OCI-LY7 (cell line): ENCODE data around the gene SPNS2. TPM values are rescaled to one million over a fixed set of nuclear protein-coding genes. Genes with fewer than 3 reads are reported as not detected.

Experiments
- BruUV-seq: library from RNA; stranded (reverse); fragments of 400-500 nt; replicated peaks from 2 replicates; lab custom pipeline; 2021; lab: Mats Ljungman, UMichigan
- CTCF ChIA-PET: fragments of 300-600 bp; sonication (Branson Sonifier 250); formaldehyde crosslinking; loops from one replicate; lab custom pipeline; 2022; ENCODE audit warnings: antibody characterized with exemption; ENCODE audit not compliant: unreplicated experiment; lab: Charles Lee
- POLR2A ChIA-PET: fragments of 300-600 bp; sonication (Branson Sonifier 250); formaldehyde crosslinking; loops from one replicate; lab custom pipeline; 2022; ENCODE audit warnings: antibody characterized with exemption; lab: Charles Lee
- DNase-seq: peaks from one replicate; pipeline ENCODE4 v3.0.0-alpha.2; 2015; ENCODE audit warnings: low spot score
- H2AFZ ChIP-seq: fragments of 200-600 bp; sonication (generic), shearing (Covaris generic); 2 replicates; pipeline ENCODE4 v1.6.1; 2014; ENCODE audit warnings: mild to moderate bottlenecking, antibody characterized with exemption, low read length, moderate library complexity
- H3K27ac ChIP-seq: fragments of 200-600 bp; sonication (generic); 2 replicates; pipeline ENCODE4 v1.5.1; 2014; ENCODE audit warnings: mixed run types, low read depth, mild to moderate bottlenecking, moderate library complexity, low read length, inconsistent platforms; ENCODE audit not compliant: poor library complexity, severe bottlenecking
- H3K36me3 ChIP-seq: fragments of 200-600 bp; sonication (generic); 2 replicates; pipeline ENCODE4 v1.6.1; 2014; ENCODE audit warnings: mild to moderate bottlenecking, antibody characterized with exemption, low read length, moderate library complexity, mixed read lengths; ENCODE audit not compliant: insufficient read depth
- H3K4me1 ChIP-seq: fragments of 200-600 bp; sonication (generic); 2 replicates; pipeline ENCODE4 v1.5.1; 2014; ENCODE audit warnings: mild to moderate bottlenecking, low read length; ENCODE audit not compliant: insufficient read depth, poor library complexity, severe bottlenecking
- H3K4me2 ChIP-seq: fragments of 200-600 bp; sonication (generic); 2 replicates; pipeline ENCODE4 v1.6.1; 2014; ENCODE audit warnings: mild to moderate bottlenecking, low read length
- H3K4me3 ChIP-seq: fragments of 200-600 bp; sonication (generic); 2 replicates; pipeline ENCODE4 v1.5.1; 2014; ENCODE audit warnings: mild to moderate bottlenecking, low read depth, low read length; ENCODE audit not compliant: poor library complexity, severe bottlenecking
- H3K79me2 ChIP-seq: fragments of 200-600 bp; sonication (generic); 2 replicates; pipeline ENCODE4 v1.6.1; 2016; ENCODE audit warnings: low read depth, mild to moderate bottlenecking, low read length, moderate library complexity, mixed read lengths; ENCODE audit not compliant: insufficient read depth
- H3K9me2 ChIP-seq: fragments of 200-600 bp; sonication (generic); 2 replicates; pipeline ENCODE4 v1.6.1; 2016; ENCODE audit warnings: mild to moderate bottlenecking, low read length, mixed read lengths; ENCODE audit not compliant: insufficient read depth
- H3K9me3 ChIP-seq: fragments of 200-600 bp; sonication (generic); 2 replicates; pipeline ENCODE4 v1.6.1; 2014; ENCODE audit warnings: mild to moderate bottlenecking, mixed run types, low read length, mixed read lengths
- H4K20me1 ChIP-seq: fragments of 200-600 bp; sonication (generic); 2 replicates; pipeline ENCODE4 v1.6.1; 2014; ENCODE audit warnings: mild to moderate bottlenecking, antibody characterized with exemption, low read length, moderate library complexity, mixed read lengths; ENCODE audit not compliant: insufficient read depth
- EZH2phosphoT487 ChIP-seq: fragments of 200-600 bp; sonication (generic); IDR thresholded peaks from 2 replicates; pipeline ENCODE4 v1.6.1; 2018; ENCODE audit warnings: low read depth, borderline replicate concordance, mild to moderate bottlenecking, mixed run types, antibody characterized with exemption, low read length, moderate library complexity, mixed read lengths
- intact Hi-C: fragments of 100-400 bp; cut with micrococcal nuclease; formaldehyde crosslinking; loops from one replicate; pipeline ENCODE4 v1.10.0; 2022; ENCODE audit not compliant: unreplicated experiment
- total RNA-seq, 2 experiments: library from RNA; depleted of rRNA in 1 of 2; stranded (reverse); fragments of >200 nt in 1 of 2; shearing (Covaris generic) in 1 of 2; gene quantifications; 2 replicates each; pipeline ENCODE4 v1.2.3, GENCODE V29; 2014 to 2022
- TF ChIP-seq, protein P1 (sequence below): fragments of 200-600 bp; sonication (generic); conservative IDR thresholded peaks from 2 replicates; pipeline ENCODE4 v1.5.1; 2014; ENCODE audit warnings: mild to moderate bottlenecking, antibody characterized with exemption, low read length, moderate library complexity, mixed read lengths

Gene SPNS2
- total RNA-seq, 2 experiments from 2014 or later: 1.6 to 5.4 TPM

DNA sequence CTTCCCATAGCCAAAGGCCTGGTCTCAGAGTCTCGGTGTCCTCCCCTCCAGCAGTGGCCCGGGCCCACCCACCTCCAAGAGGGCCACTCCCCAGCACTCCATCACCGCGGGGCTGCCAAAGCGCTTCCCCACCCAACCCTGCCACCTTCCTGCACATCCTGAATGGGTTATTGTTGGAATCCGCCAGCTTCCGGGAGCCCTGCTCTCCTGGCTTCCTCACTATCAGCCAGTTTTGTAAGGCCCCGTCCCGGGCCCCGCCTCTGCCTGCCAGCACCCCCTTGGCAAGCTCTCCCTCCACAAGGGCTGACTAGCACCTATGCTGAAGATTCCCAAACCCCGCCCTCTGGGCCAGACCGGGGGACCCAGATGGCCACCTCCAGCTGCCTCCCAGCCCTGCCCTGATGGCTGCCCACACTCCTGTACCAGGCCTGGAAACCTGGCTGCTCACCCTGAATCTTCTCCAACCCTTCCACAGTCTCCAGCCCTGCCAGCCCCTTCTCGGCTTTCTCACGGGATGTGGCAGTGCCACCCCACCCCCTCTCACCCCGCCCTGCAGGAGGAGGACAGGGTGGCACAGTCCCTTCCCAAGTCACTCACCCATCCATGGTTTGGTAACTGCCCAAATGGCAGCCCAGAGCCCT lies 42.1 kb downstream of the SPNS2 start:
- no TSS peak for BruUV-seq
- no peak overlapping the region for H2AFZ ChIP-seq
- H3K9me2 ChIP-seq: no peaks in the 10 kb centered on the region
- DNase-seq: no peak
- ChIA-PET CTCF (no interaction called here), POLR2A (no interaction called here)
- no peaks in the 10 kb centered on the region for H3K9me3 ChIP-seq
- H3K27ac ChIP-seq: no peak overlapping the region
- no peak for TF ChIP-seq EZH2phosphoT487
- TF ChIP-seq, protein P1, sequence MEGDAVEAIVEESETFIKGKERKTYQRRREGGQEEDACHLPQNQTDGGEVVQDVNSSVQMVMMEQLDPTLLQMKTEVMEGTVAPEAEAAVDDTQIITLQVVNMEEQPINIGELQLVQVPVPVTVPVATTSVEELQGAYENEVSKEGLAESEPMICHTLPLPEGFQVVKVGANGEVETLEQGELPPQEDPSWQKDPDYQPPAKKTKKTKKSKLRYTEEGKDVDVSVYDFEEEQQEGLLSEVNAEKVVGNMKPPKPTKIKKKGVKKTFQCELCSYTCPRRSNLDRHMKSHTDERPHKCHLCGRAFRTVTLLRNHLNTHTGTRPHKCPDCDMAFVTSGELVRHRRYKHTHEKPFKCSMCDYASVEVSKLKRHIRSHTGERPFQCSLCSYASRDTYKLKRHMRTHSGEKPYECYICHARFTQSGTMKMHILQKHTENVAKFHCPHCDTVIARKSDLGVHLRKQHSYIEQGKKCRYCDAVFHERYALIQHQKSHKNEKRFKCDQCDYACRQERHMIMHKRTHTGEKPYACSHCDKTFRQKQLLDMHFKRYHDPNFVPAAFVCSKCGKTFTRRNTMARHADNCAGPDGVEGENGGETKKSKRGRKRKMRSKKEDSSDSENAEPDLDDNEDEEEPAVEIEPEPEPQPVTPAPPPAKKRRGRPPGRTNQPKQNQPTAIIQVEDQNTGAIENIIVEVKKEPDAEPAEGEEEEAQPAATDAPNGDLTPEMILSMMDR: no peak
- no peaks in the 10 kb centered on the region for H3K79me2 ChIP-seq
- no peaks in the 10 kb centered on the region for H4K20me1 ChIP-seq
- H3K4me1 ChIP-seq: no peaks in the 10 kb centered on the region
- no peak overlapping the region for H3K4me2 ChIP-seq
- intact Hi-C loops: no loop called here
- H3K4me3 ChIP-seq: no peak overlapping the region
- peaks cover 88% of the 10 kb centered on the region for H3K36me3 ChIP-seq

DNA sequence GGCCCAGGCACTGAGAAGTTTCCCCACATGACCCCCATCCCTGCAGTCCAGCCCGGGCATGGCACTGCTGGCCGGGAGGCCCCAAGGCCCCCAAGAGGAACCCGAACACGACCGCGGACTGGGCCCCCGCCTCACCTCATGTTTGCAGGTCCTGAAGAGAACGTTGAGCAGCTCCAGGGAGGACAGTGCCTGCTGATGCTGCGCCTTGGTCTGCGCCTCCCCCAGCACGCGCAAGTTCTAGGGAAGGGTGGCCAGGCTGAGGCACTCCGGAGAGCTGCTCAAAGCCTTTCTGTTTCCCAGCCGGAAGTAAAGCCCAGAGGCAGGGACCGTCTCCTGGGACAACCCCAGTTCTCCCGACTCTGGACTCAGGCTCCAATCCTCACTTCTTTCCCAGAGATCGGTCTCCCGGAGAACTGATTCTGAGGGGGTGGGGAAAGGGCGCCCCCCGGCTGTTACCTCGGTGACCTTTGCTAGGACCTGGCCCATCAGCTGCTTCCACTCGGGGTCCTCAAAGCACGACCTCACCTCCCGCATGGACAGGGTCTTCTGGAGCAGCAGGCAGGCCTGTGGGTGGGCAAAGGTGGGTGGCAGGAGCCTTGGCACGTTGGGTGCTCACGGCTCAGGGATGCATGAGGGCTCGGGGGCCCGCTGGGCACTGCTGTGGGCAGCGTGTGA lies 42.8 kb downstream of the SPNS2 start:
- Histone ChIP-seq H3K4me3 (no peak overlapping the region), H3K9me3 (no peaks in the 10 kb centered on the region), H3K4me2 (no peak overlapping the region), H3K9me2 (no peaks in the 10 kb centered on the region), H3K4me1 (no peaks in the 10 kb centered on the region), H3K36me3 (peaks cover 95% of the 10 kb centered on the region), H2AFZ (no peak overlapping the region), H4K20me1 (no peaks in the 10 kb centered on the region), H3K79me2 (no peaks in the 10 kb centered on the region), H3K27ac (no peak overlapping the region)
- no TSS peak for BruUV-seq
- intact Hi-C loops: no loop called here
- no peak for DNase-seq
- ChIA-PET POLR2A (no interaction called here), CTCF (no interaction called here)
- TF ChIP-seq EZH2phosphoT487: no peak
- TF ChIP-seq, protein P1: peak; percentile 35; the same call in 1 of the 2 replicates
